SK-N-SH treated with all-trans-retinoic acid at 6 μM for 48 hours (cell line): ENCODE data around the gene RELA.
"Not testable (repeated sequence)": the region's sequence is repeated elsewhere in the genome, so short reads cannot be mapped to it uniquely, and the experiment has no call there.

Source experiments
- CREB5 ChIP-seq: fragments of 250-450 bp; sonication (Bioruptor Pico); IDR thresholded peaks from 2 replicates; pipeline ENCODE4 v1.5.1; 2020; ENCODE audit warnings: low read depth, mild to moderate bottlenecking, moderate library complexity
- RARB ChIP-seq: fragments of 250-450 bp; sonication (Bioruptor Pico); IDR thresholded peaks from 2 replicates; pipeline ENCODE4 v1.8.0; 2021; ENCODE audit warnings: mild to moderate bottlenecking, moderate library complexity
- ZC3H10 ChIP-seq: fragments of 250-450 bp; sonication (Bioruptor Pico); IDR thresholded peaks from 2 replicates; pipeline ENCODE4 v1.5.1; 2021; ENCODE audit warnings: mild to moderate bottlenecking, moderate library complexity
- ZFP30 ChIP-seq: fragments of 450-650 bp; formaldehyde crosslinking; IDR thresholded peaks from 2 replicates; pipeline ENCODE4 v1.5.0; 2022; ENCODE audit warnings: mild to moderate bottlenecking, moderate library complexity
- ZNF8 ChIP-seq: fragments of 450-650 bp; formaldehyde crosslinking; IDR thresholded peaks from 2 replicates; pipeline ENCODE4 v1.5.0; 2020; ENCODE audit warnings: mild to moderate bottlenecking, moderate library complexity
- TF ChIP-seq, protein P1 (sequence below): fragments of 250-450 bp; sonication (Bioruptor Pico); IDR thresholded peaks from 2 replicates; pipeline ENCODE4 v1.8.0; 2021; ENCODE audit warnings: low read depth, mild to moderate bottlenecking, moderate library complexity, borderline replicate concordance
- TF ChIP-seq, protein P2 (sequence below): fragments of 250-450 bp; sonication (Bioruptor Pico); IDR thresholded peaks from 2 replicates; pipeline ENCODE4 v1.8.0; 2020; ENCODE audit warnings: mild to moderate bottlenecking, moderate library complexity, borderline replicate concordance

- not testable (repeated sequence) for TF ChIP-seq ZNF8 (CRISPR knock-in tag); ZC3H10 (CRISPR knock-in tag); ZFP30; RARB (CRISPR knock-in tag); CREB5
- TF ChIP-seq, protein P1, sequence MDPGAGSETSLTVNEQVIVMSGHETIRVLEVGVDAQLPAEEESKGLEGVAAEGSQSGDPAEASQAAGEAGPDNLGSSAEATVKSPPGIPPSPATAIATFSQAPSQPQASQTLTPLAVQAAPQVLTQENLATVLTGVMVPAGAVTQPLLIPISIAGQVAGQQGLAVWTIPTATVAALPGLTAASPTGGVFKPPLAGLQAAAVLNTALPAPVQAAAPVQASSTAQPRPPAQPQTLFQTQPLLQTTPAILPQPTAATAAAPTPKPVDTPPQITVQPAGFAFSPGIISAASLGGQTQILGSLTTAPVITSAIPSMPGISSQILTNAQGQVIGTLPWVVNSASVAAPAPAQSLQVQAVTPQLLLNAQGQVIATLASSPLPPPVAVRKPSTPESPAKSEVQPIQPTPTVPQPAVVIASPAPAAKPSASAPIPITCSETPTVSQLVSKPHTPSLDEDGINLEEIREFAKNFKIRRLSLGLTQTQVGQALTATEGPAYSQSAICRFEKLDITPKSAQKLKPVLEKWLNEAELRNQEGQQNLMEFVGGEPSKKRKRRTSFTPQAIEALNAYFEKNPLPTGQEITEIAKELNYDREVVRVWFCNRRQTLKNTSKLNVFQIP (CRISPR knock-in tag): not testable (repeated sequence)
- TF ChIP-seq, protein P2, sequence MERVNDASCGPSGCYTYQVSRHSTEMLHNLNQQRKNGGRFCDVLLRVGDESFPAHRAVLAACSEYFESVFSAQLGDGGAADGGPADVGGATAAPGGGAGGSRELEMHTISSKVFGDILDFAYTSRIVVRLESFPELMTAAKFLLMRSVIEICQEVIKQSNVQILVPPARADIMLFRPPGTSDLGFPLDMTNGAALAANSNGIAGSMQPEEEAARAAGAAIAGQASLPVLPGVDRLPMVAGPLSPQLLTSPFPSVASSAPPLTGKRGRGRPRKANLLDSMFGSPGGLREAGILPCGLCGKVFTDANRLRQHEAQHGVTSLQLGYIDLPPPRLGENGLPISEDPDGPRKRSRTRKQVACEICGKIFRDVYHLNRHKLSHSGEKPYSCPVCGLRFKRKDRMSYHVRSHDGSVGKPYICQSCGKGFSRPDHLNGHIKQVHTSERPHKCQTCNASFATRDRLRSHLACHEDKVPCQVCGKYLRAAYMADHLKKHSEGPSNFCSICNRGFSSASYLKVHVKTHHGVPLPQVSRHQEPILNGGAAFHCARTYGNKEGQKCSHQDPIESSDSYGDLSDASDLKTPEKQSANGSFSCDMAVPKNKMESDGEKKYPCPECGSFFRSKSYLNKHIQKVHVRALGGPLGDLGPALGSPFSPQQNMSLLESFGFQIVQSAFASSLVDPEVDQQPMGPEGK (CRISPR knock-in tag): not testable (repeated sequence)
Observed at GRCh38 chr11:65660908-65661307, 1.8 kb downstream of the RELA start.
